ENCODE results near the gene NEK9. TPM values are rescaled to one million over a fixed set of nuclear protein-coding genes. Genes with fewer than 3 reads are reported as not detected.
"Not testable (repeated sequence)": the region's sequence is repeated elsewhere in the genome, so short reads cannot be mapped to it uniquely, and the experiment has no call there.

The NEK9 gene
- total RNA-seq, 1 donor from 2014 or later = 133 TPM

DNA sequence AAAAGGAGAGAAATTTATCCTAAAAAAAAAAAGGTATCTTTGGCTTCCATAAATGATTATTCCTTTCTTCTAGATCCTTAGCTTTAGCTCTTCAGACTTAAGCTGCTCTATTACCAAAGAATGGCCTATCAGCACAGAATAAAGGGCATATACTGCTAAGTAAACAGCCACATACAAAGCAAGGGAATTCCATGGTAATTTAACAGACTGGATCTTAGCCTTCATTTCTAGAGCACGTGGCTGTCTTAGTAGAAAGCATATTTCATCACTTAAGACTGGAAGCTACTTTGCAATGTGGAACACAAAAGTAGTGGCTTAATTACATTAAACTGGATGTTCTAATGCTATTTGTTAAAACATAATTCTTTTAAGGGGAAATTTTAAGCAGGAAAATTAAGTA is 26.4 kb upstream of the NEK9 start:
- Mint-ChIP-seq H3K9me3 (no peaks in the 10 kb centered on the region), H3K4me1 (peaks cover 3% of the 10 kb centered on the region), H3K27me3 (ENCODE audit: low read depth) (no peaks in the 10 kb centered on the region), H3K27ac (no peak overlapping the region), H3K36me3 (peaks cover 12% of the 10 kb centered on the region), H3K4me3 (no peak overlapping the region)
- TF ChIP-seq, protein P1, sequence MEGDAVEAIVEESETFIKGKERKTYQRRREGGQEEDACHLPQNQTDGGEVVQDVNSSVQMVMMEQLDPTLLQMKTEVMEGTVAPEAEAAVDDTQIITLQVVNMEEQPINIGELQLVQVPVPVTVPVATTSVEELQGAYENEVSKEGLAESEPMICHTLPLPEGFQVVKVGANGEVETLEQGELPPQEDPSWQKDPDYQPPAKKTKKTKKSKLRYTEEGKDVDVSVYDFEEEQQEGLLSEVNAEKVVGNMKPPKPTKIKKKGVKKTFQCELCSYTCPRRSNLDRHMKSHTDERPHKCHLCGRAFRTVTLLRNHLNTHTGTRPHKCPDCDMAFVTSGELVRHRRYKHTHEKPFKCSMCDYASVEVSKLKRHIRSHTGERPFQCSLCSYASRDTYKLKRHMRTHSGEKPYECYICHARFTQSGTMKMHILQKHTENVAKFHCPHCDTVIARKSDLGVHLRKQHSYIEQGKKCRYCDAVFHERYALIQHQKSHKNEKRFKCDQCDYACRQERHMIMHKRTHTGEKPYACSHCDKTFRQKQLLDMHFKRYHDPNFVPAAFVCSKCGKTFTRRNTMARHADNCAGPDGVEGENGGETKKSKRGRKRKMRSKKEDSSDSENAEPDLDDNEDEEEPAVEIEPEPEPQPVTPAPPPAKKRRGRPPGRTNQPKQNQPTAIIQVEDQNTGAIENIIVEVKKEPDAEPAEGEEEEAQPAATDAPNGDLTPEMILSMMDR (IDR thresholded peaks at IDR 0.05; ENCODE audit: unreplicated experiment) = no peak
- no peak for DNase-seq (ENCODE audit: low spot score in 2 of 2, unreplicated experiment in 2 of 2)

DNA sequence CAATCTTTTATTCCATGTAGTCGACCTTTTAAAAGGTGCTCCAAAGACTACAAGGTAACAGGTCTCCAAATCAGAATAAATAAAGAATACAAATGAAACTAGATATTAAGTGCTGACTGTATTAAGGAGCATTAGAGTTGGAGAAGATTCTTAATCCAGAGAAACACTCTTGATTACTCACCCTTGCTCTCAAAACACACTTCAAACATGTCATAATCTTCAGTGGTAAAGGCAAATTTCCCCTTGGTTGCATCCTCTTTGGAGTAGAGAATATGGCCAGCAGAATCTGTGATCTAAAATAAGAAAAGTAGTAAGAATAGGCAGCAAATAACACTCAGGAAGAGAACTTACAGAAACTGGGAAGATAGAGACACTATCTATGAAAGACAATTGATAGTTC is 25.0 kb upstream of the NEK9 start:
- no peak for DNase-seq (ENCODE audit: low spot score in 2 of 2, unreplicated experiment in 2 of 2)
- no peaks in the 10 kb centered on the region for H3K9me3 Mint-ChIP-seq
- H3K27ac Mint-ChIP-seq = peak overlapping the region; percentile 2
- H3K27me3 Mint-ChIP-seq (ENCODE audit: low read depth) = no peaks in the 10 kb centered on the region
- TF ChIP-seq, protein P1 (IDR thresholded peaks at IDR 0.05; ENCODE audit: unreplicated experiment) = no peak
- peaks cover 12% of the 10 kb centered on the region for H3K36me3 Mint-ChIP-seq
- H3K4me3 Mint-ChIP-seq = no peak overlapping the region
- peaks cover 16% of the 10 kb centered on the region for H3K4me1 Mint-ChIP-seq

DNA sequence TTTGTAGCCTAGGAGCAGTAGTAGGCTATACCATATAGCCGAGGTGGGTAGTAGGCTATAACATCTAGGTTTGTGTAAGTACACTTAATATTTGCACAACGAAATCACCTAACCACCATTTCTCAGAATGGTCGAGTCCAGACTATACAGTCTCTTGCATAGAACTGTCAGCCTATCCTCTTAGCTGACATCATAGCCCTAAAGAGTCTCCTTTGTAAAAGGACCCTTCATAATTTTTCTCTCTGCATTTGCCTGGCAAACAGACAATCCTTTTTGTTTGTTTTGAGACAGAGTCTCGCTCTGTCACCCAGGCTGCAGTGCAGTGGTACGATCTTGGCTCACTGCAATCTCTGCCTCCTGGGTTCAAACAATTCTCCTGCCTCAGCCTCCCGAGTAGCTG is 23.8 kb upstream of the NEK9 start:
- H3K27ac Mint-ChIP-seq; DNase-seq (ENCODE audit: low spot score in 2 of 2, unreplicated experiment in 2 of 2); H3K9me3 Mint-ChIP-seq; H3K4me3 Mint-ChIP-seq; H3K27me3 Mint-ChIP-seq (ENCODE audit: low read depth): not testable (repeated sequence)
- Mint-ChIP-seq H3K4me1 (peaks cover 25% of the 10 kb centered on the region), H3K36me3 (peaks cover 15% of the 10 kb centered on the region)

DNA sequence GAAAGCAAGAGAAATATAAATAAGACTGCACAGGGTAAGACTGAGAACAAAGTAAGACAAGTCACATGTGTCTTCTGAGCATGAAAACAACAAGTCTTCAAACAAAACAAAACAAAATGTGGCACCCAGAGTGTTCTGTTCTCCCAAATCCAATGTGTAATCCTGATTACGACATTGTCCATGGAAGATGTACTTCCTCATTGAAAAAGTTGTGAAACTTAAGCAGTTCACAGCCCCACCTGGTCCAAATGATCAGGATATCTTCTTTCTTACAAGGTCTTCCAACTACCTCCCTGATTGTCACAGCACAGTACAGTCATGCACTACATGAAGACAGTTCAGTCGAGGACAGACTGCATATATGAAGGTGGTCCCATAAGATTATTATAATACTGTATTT is 23.3 kb upstream of the NEK9 start:
- TF ChIP-seq, protein P1 (IDR thresholded peaks at IDR 0.05; ENCODE audit: unreplicated experiment) = no peak
- peaks cover 25% of the 10 kb centered on the region for H3K4me1 Mint-ChIP-seq
- H3K27me3 Mint-ChIP-seq (ENCODE audit: low read depth) = no peaks in the 10 kb centered on the region
- peak overlapping the region; percentile 53 for H3K27ac Mint-ChIP-seq
- no peak for DNase-seq (ENCODE audit: low spot score in 2 of 2, unreplicated experiment in 2 of 2)
- peaks cover 15% of the 10 kb centered on the region for H3K36me3 Mint-ChIP-seq
- no peaks in the 10 kb centered on the region for H3K9me3 Mint-ChIP-seq
- H3K4me3 Mint-ChIP-seq = no peak overlapping the region

DNA sequence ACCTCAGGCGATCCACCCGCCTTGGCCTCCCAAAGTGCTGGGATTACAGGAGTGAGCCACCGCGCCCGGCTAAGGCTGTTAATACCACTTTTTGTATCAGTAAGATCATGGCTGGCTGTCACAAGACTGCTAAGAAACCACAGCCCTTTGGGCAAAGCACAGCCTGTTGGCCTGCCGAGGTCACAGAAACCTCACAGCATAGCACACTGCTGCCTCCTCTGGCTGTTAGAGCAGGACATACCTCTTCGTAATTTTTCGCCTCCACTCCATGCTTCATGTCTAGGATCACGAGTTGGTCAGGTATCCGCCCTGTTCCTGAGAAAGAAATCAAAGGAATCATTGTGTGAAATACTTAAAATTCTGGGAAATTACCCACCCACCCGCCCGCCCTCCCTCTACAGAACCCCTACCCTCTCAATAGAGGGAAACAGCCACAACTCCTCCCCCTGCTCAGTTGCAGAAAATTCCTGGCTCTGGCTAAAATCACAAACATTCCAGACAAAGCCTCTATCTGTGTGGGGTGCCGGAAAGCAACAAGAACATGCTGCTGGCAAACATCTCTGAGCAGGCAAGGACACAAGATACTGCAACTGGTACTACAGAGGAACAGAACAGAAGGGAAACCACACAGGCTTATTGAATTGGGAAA is 20.7 kb upstream of the NEK9 start:
- Mint-ChIP-seq H3K4me1 (peaks cover 25% of the 10 kb centered on the region), H3K9me3 (no peaks in the 10 kb centered on the region), H3K4me3 (peak overlapping the region; percentile 20), H3K27me3 (ENCODE audit: low read depth) (no peaks in the 10 kb centered on the region), H3K36me3 (peaks cover 25% of the 10 kb centered on the region), H3K27ac (peak overlapping the region; percentile 96)
- peak in 1 of 2 experiments; percentile 49 for DNase-seq (ENCODE audit: low spot score in 2 of 2, unreplicated experiment in 2 of 2)
- TF ChIP-seq, protein P1 (IDR thresholded peaks at IDR 0.05; ENCODE audit: unreplicated experiment) = no peak

DNA sequence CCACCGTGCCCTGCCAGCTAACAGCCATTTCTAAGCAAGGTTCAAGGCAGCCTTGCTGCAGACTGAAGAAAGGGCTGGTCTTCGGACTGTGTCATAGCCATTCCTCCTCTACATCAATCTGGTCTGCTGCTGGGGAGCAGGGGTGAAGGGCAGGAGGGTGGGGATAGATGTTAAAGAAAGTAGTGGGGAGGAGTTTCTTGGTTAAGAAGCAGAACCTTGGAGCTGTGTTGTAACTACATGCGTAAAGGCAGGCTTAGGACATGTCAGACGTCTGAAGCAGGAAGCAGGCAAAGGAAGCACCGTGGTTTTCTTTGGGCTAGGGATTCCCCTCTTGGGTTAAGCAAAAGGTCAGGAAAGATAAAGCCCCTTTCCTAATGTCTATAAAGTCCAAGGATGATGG is 18.1 kb upstream of the NEK9 start:
- Mint-ChIP-seq H3K36me3 (peaks cover 23% of the 10 kb centered on the region), H3K27ac (peak overlapping the region; percentile 31), H3K4me3 (no peak overlapping the region), H3K9me3 (no peaks in the 10 kb centered on the region), H3K27me3 (ENCODE audit: low read depth) (no peaks in the 10 kb centered on the region), H3K4me1 (peaks cover 25% of the 10 kb centered on the region)
- DNase-seq (ENCODE audit: low spot score in 2 of 2, unreplicated experiment in 2 of 2) = no peak
- TF ChIP-seq, protein P1 (IDR thresholded peaks at IDR 0.05; ENCODE audit: unreplicated experiment) = no peak

Data from mesothelial cell of epicardium (in vitro differentiated cells).